MCF 10A (cell line): Measurements from ENCODE around the gene ERBB3. TPM values are rescaled to one million over a fixed set of nuclear protein-coding genes. Genes with fewer than 3 reads are reported as not detected.

ENCODE experiments used
- BruUV-seq: library from RNA; stranded (reverse); fragments of 400-500 nt; replicated peaks from 2 replicates; lab custom pipeline; 2021; lab: Mats Ljungman, UMichigan
- CTCF ChIA-PET: fragments of 300-600 bp; sonication (Branson Sonifier 250); formaldehyde crosslinking; extraction: SDS; loops from one replicate; lab custom pipeline; 2021; ENCODE audit warnings: antibody characterized with exemption, inconsistent platforms; lab: Yijun Ruan, JAX
- POLR2A ChIA-PET: fragments of 300-600, 350-650 bp; sonication (Branson Sonifier 250); formaldehyde crosslinking; extraction: SDS; loops from one replicate; lab custom pipeline; 2020; ENCODE audit warnings: antibody characterized with exemption, inconsistent platforms; lab: Yijun Ruan, JAX
- DNase-seq: peaks from one replicate; pipeline ENCODE4 v3.0.0-alpha.2; 2018; ENCODE audit not compliant: unreplicated experiment
- H3K27ac Mint-ChIP-seq: one replicate; pipeline ENCODE4 v1.8.0; 2022; ENCODE audit warnings: mild to moderate bottlenecking, low read depth, mixed read lengths; ENCODE audit not compliant: unreplicated experiment
- H3K27me3 Mint-ChIP-seq: one replicate; pipeline ENCODE4 v1.8.0; 2022; ENCODE audit warnings: mixed read lengths; ENCODE audit not compliant: insufficient read depth, unreplicated experiment
- H3K36me3 Mint-ChIP-seq: one replicate; pipeline ENCODE4 v1.8.0; 2022; ENCODE audit warnings: mild to moderate bottlenecking, moderate library complexity, mixed read lengths; ENCODE audit not compliant: insufficient read depth, unreplicated experiment
- H3K4me1 Mint-ChIP-seq: one replicate; pipeline ENCODE4 v1.8.0; 2022; ENCODE audit warnings: mixed read lengths; ENCODE audit not compliant: insufficient read depth, unreplicated experiment
- H3K4me3 Mint-ChIP-seq: one replicate; pipeline ENCODE4 v1.8.0; 2022; ENCODE audit warnings: mild to moderate bottlenecking, moderate library complexity, mixed read lengths; ENCODE audit not compliant: unreplicated experiment
- H3K9me3 Mint-ChIP-seq: one replicate; pipeline ENCODE4 v1.8.0; 2022; ENCODE audit warnings: mixed read lengths; ENCODE audit not compliant: unreplicated experiment
- CTCF ChIP-seq: fragments of 200-600 bp; IDR thresholded peaks from one replicate; pipeline ENCODE4 v1.8.0; 2022; ENCODE audit warnings: antibody characterized with exemption, mild to moderate bottlenecking; ENCODE audit not compliant: unreplicated experiment
- intact Hi-C: fragments of 100-400 bp; cut with micrococcal nuclease; formaldehyde crosslinking; loops from 2 replicates; pipeline ENCODE4 v1.14.1; 2022
- total RNA-seq: library from RNA; stranded (reverse); gene quantifications from 2 replicates; pipeline ENCODE4 v1.2.3, GENCODE V29; 2022

Gene ERBB3
- total RNA-seq, 1 experiment from 2014 or later: 3.7 TPM

GRCh38 chr12:56037161-56037560 lies 42.8 kb upstream of the ERBB3 start:
- Mint-ChIP-seq H3K27me3 (no peaks in the 10 kb centered on the region), H3K36me3 (peaks cover 7% of the 10 kb centered on the region), H3K9me3 (no peaks in the 10 kb centered on the region), H3K4me3 (no peak overlapping the region), H3K4me1 (no peaks in the 10 kb centered on the region), H3K27ac (no peak overlapping the region)
- BruUV-seq: no TSS peak
- POLR2A ChIA-PET: no interaction called here
- no peak for DNase-seq
- intact Hi-C loops: no loop called here
- CTCF ChIA-PET: interaction anchor here (0.6 to 0.9 kb wide), 2 partner anchors 8 to 82 kb away, joined by 3 to 4 read pairs; no protein-coding TSS in a partner anchor
- TF ChIP-seq CTCF: no peak

- DNase-seq: no peak
- no peak overlapping the region for H3K4me3 Mint-ChIP-seq
- intact Hi-C loops: no loop called here
- CTCF ChIA-PET: interaction anchor here (0.6 to 2.2 kb wide), 3 partner anchors 9 to 92 kb away, joined by 3 to 8 read pairs (median 4); no protein-coding TSS in a partner anchor
- no peak for TF ChIP-seq CTCF
- BruUV-seq: no TSS peak
- no peaks in the 10 kb centered on the region for H3K9me3 Mint-ChIP-seq
- no peaks in the 10 kb centered on the region for H3K4me1 Mint-ChIP-seq
- H3K27ac Mint-ChIP-seq: no peak overlapping the region
- POLR2A ChIA-PET: interaction anchor here (3.4 kb wide), 1 partner anchor 42 kb away, joined by 25 read pairs; the partner anchor contains the start of gene SUOX
- H3K36me3 Mint-ChIP-seq: peaks cover 17% of the 10 kb centered on the region
- H3K27me3 Mint-ChIP-seq: no peaks in the 10 kb centered on the region
Measured at GRCh38 chr12:56038022-56038655, 41.8 kb upstream of the ERBB3 start.

- intact Hi-C loops: loop anchor here (5.0 kb wide), 1 partner anchor 223 kb away; the partner anchor contains the start of genes ORMDL2 and SARNP
- peak overlapping the region; percentile 81 for H3K4me3 Mint-ChIP-seq
- ChIA-PET POLR2A (interaction anchor here (0.6 to 3.4 kb wide), 15 partner anchors 11 to 302 kb away, joined by 3 to 25 read pairs (median 5); partner anchors contain the start of genes DGKA, DNAJC14, PA2G4 and RAB5B), CTCF (interaction anchor here (0.5 to 2.5 kb wide), 21 partner anchors 11 to 359 kb away, joined by 3 to 25 read pairs (median 4); partner anchors contain the start of genes DNAJC14, ORMDL2, SARNP and SUOX)
- H3K9me3 Mint-ChIP-seq: no peaks in the 10 kb centered on the region
- H3K4me1 Mint-ChIP-seq: no peaks in the 10 kb centered on the region
- no peak for TF ChIP-seq CTCF
- H3K27me3 Mint-ChIP-seq: no peaks in the 10 kb centered on the region
- no TSS peak for BruUV-seq
- no peak for DNase-seq
- peak overlapping the region; percentile 91 for H3K27ac Mint-ChIP-seq
- H3K36me3 Mint-ChIP-seq: peaks cover 37% of the 10 kb centered on the region
Measured at GRCh38 chr12:56040151-56040550, 39.8 kb upstream of the ERBB3 start.

GRCh38 chr12:56040963-56041551 lies 38.9 kb upstream of the ERBB3 start:
- Mint-ChIP-seq H3K36me3 (peaks cover 46% of the 10 kb centered on the region), H3K27ac (peak overlapping the region; percentile 91), H3K9me3 (no peaks in the 10 kb centered on the region), H3K27me3 (no peaks in the 10 kb centered on the region), H3K4me1 (no peaks in the 10 kb centered on the region), H3K4me3 (peak overlapping the region; percentile 81)
- ChIA-PET POLR2A (interaction anchor here (0.5 to 3.4 kb wide), 23 partner anchors 9 to 302 kb away, joined by 3 to 25 read pairs (median 4); partner anchors contain the start of genes DGKA, DNAJC14, ESYT1 and PA2G4), CTCF (interaction anchor here (0.5 to 2.5 kb wide), 26 partner anchors 12 to 1606 kb away, joined by 3 to 25 read pairs (median 4); partner anchors contain the start of genes DNAJC14, ORMDL2, SARNP and SUOX)
- no peak for DNase-seq
- intact Hi-C loops: loop anchor here (1.0 to 5.0 kb wide), 5 partner anchors 45 to 302 kb away; partner anchors contain the start of genes ORMDL2 and SARNP
- TSS peak; percentile 90 for BruUV-seq
- TF ChIP-seq CTCF: no peak
